Chondrocyte (in vitro differentiated cells): Measurements from ENCODE around the gene STX19. TPM values are rescaled to one million over a fixed set of nuclear protein-coding genes. Genes with fewer than 3 reads are reported as not detected.

Experiments used
- DNase-seq: peaks from one replicate; pipeline ENCODE4 v3.0.0; 2021; ENCODE audit warnings: mixed read lengths, low spot score
- H3K27ac Mint-ChIP-seq: one replicate; pipeline ENCODE4 v1.8.0; 2021; ENCODE audit warnings: mild to moderate bottlenecking, moderate library complexity, mixed read lengths; ENCODE audit not compliant: unreplicated experiment
- H3K27me3 Mint-ChIP-seq: 2 replicates; pipeline ENCODE4 v1.8.0; 2021; ENCODE audit warnings: low read depth, mixed read lengths
- H3K36me3 Mint-ChIP-seq: 2 replicates; pipeline ENCODE4 v1.8.0; 2021; ENCODE audit warnings: low read depth, mixed read lengths
- H3K4me1 Mint-ChIP-seq: 2 replicates; pipeline ENCODE4 v1.8.0; 2021; ENCODE audit warnings: low read depth, mild to moderate bottlenecking, mixed read lengths
- H3K4me3 Mint-ChIP-seq: one replicate; pipeline ENCODE4 v1.8.0; 2021; ENCODE audit warnings: mild to moderate bottlenecking, moderate library complexity, mixed read lengths; ENCODE audit not compliant: unreplicated experiment
- H3K9me3 Mint-ChIP-seq: 2 replicates; pipeline ENCODE4 v1.8.0; 2021; ENCODE audit warnings: low read depth, mixed read lengths
- total RNA-seq: library from RNA; stranded (reverse); gene quantifications from 3 replicates; pipeline ENCODE4 v1.2.1, GENCODE V29; 2021
- TF ChIP-seq, protein P1 (sequence below): fragments of 200-600 bp; sonication (generic); IDR thresholded peaks from 2 replicates; pipeline ENCODE4 v1.5.0; 2021; ENCODE audit warnings: antibody characterized with exemption, mild to moderate bottlenecking, moderate library complexity

The STX19 gene
- total RNA-seq, 1 donor from 2014 or later, result not detected

DNA sequence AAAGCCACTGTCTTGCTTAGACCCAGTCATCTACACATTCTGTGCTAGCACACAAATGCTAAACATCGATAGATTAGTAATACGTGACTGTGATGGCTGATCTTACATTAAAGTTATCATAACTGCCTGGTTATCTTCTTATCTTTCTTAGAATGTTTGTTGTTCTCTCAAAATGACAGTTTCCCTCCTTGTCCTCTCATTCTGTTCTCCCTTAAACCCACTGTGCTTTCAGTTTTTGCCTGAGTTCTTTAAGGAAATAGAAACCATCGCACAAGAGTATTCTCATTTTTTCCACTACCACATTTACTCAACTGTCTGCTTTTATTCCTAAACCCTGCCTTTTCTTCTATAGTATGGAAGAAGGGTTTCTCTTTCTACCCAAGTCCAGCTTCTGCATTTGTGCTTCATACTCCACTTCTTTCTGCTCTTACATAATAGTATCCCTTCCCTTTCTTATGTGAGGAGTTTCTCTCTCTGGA is 17.1 kb downstream of the STX19 start:
- no peaks in the 10 kb centered on the region for H3K9me3 Mint-ChIP-seq
- no peaks in the 10 kb centered on the region for H3K27me3 Mint-ChIP-seq
- DNase-seq, result no peak
- H3K36me3 Mint-ChIP-seq, result no peaks in the 10 kb centered on the region
- H3K27ac Mint-ChIP-seq, result no peak overlapping the region
- no peak overlapping the region for H3K4me3 Mint-ChIP-seq
- TF ChIP-seq, protein P1, sequence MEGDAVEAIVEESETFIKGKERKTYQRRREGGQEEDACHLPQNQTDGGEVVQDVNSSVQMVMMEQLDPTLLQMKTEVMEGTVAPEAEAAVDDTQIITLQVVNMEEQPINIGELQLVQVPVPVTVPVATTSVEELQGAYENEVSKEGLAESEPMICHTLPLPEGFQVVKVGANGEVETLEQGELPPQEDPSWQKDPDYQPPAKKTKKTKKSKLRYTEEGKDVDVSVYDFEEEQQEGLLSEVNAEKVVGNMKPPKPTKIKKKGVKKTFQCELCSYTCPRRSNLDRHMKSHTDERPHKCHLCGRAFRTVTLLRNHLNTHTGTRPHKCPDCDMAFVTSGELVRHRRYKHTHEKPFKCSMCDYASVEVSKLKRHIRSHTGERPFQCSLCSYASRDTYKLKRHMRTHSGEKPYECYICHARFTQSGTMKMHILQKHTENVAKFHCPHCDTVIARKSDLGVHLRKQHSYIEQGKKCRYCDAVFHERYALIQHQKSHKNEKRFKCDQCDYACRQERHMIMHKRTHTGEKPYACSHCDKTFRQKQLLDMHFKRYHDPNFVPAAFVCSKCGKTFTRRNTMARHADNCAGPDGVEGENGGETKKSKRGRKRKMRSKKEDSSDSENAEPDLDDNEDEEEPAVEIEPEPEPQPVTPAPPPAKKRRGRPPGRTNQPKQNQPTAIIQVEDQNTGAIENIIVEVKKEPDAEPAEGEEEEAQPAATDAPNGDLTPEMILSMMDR, result no peak
- peaks cover 2% of the 10 kb centered on the region for H3K4me1 Mint-ChIP-seq

DNA sequence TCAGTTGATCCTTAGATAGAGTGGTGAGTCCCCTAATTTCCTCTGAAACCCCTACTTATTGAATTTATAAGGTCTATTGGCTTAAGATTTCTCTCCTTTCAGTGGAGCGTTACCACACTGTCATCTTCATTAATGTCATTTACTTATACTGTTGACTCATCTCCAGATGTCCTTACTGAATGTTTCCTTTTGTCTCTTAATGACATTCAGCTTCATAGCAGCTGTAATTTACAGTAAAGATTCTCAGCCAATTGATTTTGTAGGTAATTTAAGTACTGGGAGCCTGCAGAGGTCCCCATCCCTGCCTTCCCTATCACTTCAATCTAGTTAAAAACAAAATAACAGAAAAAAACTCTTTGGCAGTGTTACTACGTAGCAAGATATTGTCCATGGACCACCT is 18.8 kb downstream of the STX19 start:
- no peak for DNase-seq
- H3K4me3 Mint-ChIP-seq, result no peak overlapping the region
- H3K36me3 Mint-ChIP-seq, result no peaks in the 10 kb centered on the region
- H3K9me3 Mint-ChIP-seq, result no peaks in the 10 kb centered on the region
- TF ChIP-seq, protein P1, result no peak
- H3K27me3 Mint-ChIP-seq, result no peaks in the 10 kb centered on the region
- H3K27ac Mint-ChIP-seq, result no peak overlapping the region
- H3K4me1 Mint-ChIP-seq, result peaks cover 4% of the 10 kb centered on the region

DNA sequence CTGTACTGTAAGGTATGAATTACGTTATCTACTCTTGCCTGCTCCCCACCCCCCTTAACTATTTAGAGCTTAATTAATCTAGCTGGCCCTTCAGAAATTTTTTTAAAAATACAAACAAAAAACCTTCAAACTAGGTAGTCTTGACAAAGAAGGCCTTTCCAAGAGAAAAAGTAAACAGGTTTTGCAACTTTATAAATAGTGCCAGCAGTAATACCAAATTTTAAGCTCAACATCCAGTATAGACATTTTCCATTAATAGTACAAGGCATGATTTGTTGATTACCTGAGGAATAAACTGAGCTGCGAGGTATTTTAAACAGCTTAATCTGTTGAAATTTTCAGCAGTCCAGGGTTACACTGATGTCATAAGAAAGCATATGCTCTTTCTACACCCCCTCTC is 20.1 kb downstream of the STX19 start:
- no peaks in the 10 kb centered on the region for H3K36me3 Mint-ChIP-seq
- no peak for DNase-seq
- peaks cover 9% of the 10 kb centered on the region for H3K4me1 Mint-ChIP-seq
- TF ChIP-seq, protein P1, result no peak
- no peaks in the 10 kb centered on the region for H3K9me3 Mint-ChIP-seq
- no peaks in the 10 kb centered on the region for H3K27me3 Mint-ChIP-seq
- no peak overlapping the region for H3K27ac Mint-ChIP-seq
- H3K4me3 Mint-ChIP-seq, result no peak overlapping the region

DNA sequence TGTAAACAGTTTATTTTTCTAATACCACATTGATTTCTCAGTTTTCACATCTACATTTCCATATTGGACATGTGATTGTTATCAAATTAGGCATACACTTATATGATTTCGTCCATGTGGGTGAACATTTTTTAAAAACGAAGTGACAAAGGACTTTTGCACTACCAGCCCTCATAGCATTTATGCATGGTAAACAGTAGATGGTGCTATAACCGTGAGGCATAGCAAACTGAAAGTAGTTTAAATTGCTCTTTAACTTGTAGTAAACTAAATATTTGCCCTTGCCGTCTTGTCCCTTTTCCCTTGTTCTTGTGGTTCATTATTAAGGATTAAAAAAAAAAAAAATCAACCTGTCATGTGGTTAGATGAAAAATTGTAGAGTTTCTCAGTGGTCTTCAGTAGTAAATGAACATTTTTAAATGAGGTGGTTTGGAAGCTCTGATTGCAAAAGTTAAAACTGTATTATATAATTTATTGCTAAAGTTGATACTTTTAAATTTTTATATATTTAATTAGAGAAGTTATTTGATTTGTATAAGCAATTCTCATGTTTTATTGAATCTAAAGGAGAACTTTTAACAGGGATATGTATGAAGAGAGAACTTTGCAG is 24.0 kb downstream of the STX19 start:
- Mint-ChIP-seq H3K9me3 (no peaks in the 10 kb centered on the region), H3K27me3 (no peaks in the 10 kb centered on the region), H3K36me3 (no peaks in the 10 kb centered on the region), H3K4me1 (peaks cover 14% of the 10 kb centered on the region), H3K27ac (peak overlapping the region; percentile 42), H3K4me3 (peak overlapping the region; percentile 64)
- no peak for DNase-seq
- TF ChIP-seq, protein P1, result peak; percentile 95

DNA sequence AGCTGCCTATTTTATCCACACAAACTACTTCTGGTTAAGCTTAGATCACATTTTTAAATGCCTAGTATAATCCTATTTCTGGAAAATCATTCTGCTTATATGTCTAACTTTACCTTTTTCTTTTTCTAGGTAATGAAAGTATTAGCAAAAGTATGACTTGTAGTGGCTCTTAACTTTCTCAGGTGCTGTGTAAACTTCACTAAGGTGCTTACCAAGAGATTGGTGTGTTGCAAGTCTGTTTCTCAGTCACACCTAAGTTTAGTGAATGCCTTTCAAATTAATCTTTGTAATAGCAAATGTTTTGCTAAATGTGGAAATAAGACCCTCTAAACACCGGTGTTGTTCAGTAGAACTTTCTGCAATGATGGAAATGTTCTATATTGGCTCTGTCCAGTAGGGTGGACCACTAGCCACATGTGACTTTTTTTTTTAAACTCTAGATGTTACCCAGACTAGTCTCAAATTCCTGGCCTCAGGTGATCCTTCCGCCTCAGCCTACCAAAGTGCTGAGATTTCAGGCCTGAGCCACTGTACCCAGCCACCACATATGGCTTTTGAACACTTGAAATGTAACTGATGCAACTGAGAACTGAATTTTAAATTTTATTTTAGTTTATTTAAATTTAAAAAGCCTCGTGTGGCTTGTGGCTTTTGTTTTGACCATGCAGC is 26.4 kb downstream of the STX19 start:
- Mint-ChIP-seq H3K27ac (no peak overlapping the region), H3K9me3 (no peaks in the 10 kb centered on the region), H3K4me3 (no peak overlapping the region), H3K27me3 (no peaks in the 10 kb centered on the region), H3K4me1 (peaks cover 14% of the 10 kb centered on the region), H3K36me3 (no peaks in the 10 kb centered on the region)
- DNase-seq, result no peak
- TF ChIP-seq, protein P1, result no peak
